GM12873 (cell line): ENCODE results near the gene ASB18.

Experiments used
- CTCF ChIP-seq: IDR thresholded peaks from 2 replicates; pipeline ENCODE4 v1.5.1; 2012; ENCODE audit warnings: low read depth, mild to moderate bottlenecking, moderate library complexity, low read length, control low read depth; ENCODE audit not compliant: insufficient read depth; ENCODE audit errors: missing control alignments

Gene ASB18

GRCh38 chr2:236250909-236251579, 13.2 kb downstream of the ASB18 start:
- no peak for TF ChIP-seq CTCF

- TF ChIP-seq CTCF, result no peak
Measured at GRCh38 chr2:236250286-236250685, 13.9 kb downstream of the ASB18 start.

- TF ChIP-seq CTCF, result no peak
Measured at GRCh38 chr2:236249066-236249465, 15.1 kb downstream of the ASB18 start.

GRCh38 chr2:236246711-236247246, 17.4 kb downstream of the ASB18 start:
- no peak for TF ChIP-seq CTCF

GRCh38 chr2:236244256-236244655, 19.9 kb downstream of the ASB18 start:
- TF ChIP-seq CTCF, result no peak

GRCh38 chr2:236242057-236242495, 22.1 kb downstream of the ASB18 start:
- no peak for TF ChIP-seq CTCF

GRCh38 chr2:236241181-236242056, 22.8 kb downstream of the ASB18 start:
- TF ChIP-seq CTCF, result no peak
